IMR-90 (cell line): ENCODE data around the gene FAM131C. TPM values are rescaled to one million over a fixed set of nuclear protein-coding genes. Genes with fewer than 3 reads are reported as not detected.

Experiments
- ATAC-seq: fragments of 200-7000 bp; cut with Tn5 transposase; 2 replicates; pipeline ENCODE4 v1.9.1; 2020; ENCODE audit warnings: low read depth, mild to moderate bottlenecking, moderate library complexity
- BruUV-seq: library from RNA; stranded (reverse); fragments of 400-500 nt; replicated peaks from 2 replicates; lab custom pipeline; 2021; lab: Mats Ljungman, UMichigan
- CTCF ChIA-PET: fragments of 300-600 bp; formaldehyde crosslinking; extraction: SDS; loops from one replicate; lab custom pipeline; 2021; ENCODE audit warnings: antibody characterized with exemption; lab: Yijun Ruan, JAX
- POLR2A ChIA-PET: fragments of 300-600 bp; sonication (Branson Sonifier 250); formaldehyde crosslinking; loops from one replicate; lab custom pipeline; 2022; ENCODE audit warnings: antibody characterized with exemption; ENCODE audit not compliant: unreplicated experiment; lab: Charles Lee
- DNase-seq: peaks from one replicate; pipeline ENCODE4 v3.0.0; 2013
- H2AFZ ChIP-seq: replicated peaks from 2 replicates; pipeline ENCODE3; 2013; ENCODE audit warnings: low read length, mild to moderate bottlenecking; ENCODE audit not compliant: poor library complexity
- H2AK5ac ChIP-seq: 2 replicates; pipeline ENCODE4 v1.6.1; 2013; ENCODE audit warnings: low read depth, low read length, inconsistent platforms
- H2AK9ac ChIP-seq: replicated peaks from 2 replicates; pipeline ENCODE3; 2013; ENCODE audit warnings: mild to moderate bottlenecking, low read depth, low read length, moderate library complexity; ENCODE audit not compliant: poor library complexity
- H2BK120ac ChIP-seq: 2 replicates; pipeline ENCODE4 v1.6.1; 2013; ENCODE audit warnings: low read depth, low read length, inconsistent platforms
- H2BK15ac ChIP-seq: 3 replicates; pipeline ENCODE4 v1.6.1; 2013; ENCODE audit warnings: low read depth, low read length, inconsistent platforms
- H2BK20ac ChIP-seq: 2 replicates; pipeline ENCODE4 v1.6.1; 2013; ENCODE audit warnings: low read depth, mild to moderate bottlenecking, inconsistent platforms, low read length, moderate library complexity
- H2BK5ac ChIP-seq: 2 replicates; pipeline ENCODE4 v1.6.1; 2013; ENCODE audit warnings: mild to moderate bottlenecking, low read depth, low read length, inconsistent platforms; ENCODE audit not compliant: poor library complexity, severe bottlenecking
- H3K14ac ChIP-seq: replicated peaks from 2 replicates; pipeline ENCODE4 v1.6.1; 2013; ENCODE audit warnings: low read depth, low read length, inconsistent platforms
- H3K18ac ChIP-seq: 2 replicates; pipeline ENCODE4 v1.6.1; 2013; ENCODE audit warnings: low read depth, low read length, control low read depth
- H3K23ac ChIP-seq: 2 replicates; pipeline ENCODE4 v1.6.1; 2013; ENCODE audit warnings: low read depth, low read length, inconsistent platforms
- H3K27ac ChIP-seq: 2 replicates; pipeline ENCODE4 v1.5.1; 2013; ENCODE audit warnings: mild to moderate bottlenecking, control low read depth, low read length; ENCODE audit not compliant: insufficient read depth
- H3K27me3 ChIP-seq: 2 replicates; pipeline ENCODE4 v1.6.1; 2013; ENCODE audit warnings: low read length; ENCODE audit not compliant: control insufficient read depth, insufficient read depth
- H3K36me3 ChIP-seq: 2 replicates; pipeline ENCODE4 v1.6.1; 2013; ENCODE audit warnings: low read length, mixed read lengths; ENCODE audit not compliant: control insufficient read depth, insufficient read depth
- H3K4ac ChIP-seq: 2 replicates; pipeline ENCODE4 v1.6.1; 2013; ENCODE audit warnings: low read depth, low read length, inconsistent platforms
- H3K4me1 ChIP-seq: 2 replicates; pipeline ENCODE4 v1.6.1; 2013; ENCODE audit warnings: low read length, mixed read lengths; ENCODE audit not compliant: control insufficient read depth, insufficient read depth
- H3K4me2 ChIP-seq: 2 replicates; pipeline ENCODE4 v1.6.1; 2013; ENCODE audit warnings: low read depth, mild to moderate bottlenecking, control low read depth, low read length, moderate library complexity
- H3K4me3 ChIP-seq: 2 replicates; pipeline ENCODE4 v1.5.1; 2013; ENCODE audit warnings: low read depth, mild to moderate bottlenecking, control low read depth, low read length, moderate library complexity; ENCODE audit not compliant: insufficient read depth
- H3K56ac ChIP-seq: 2 replicates; pipeline ENCODE4 v1.6.1; 2013; ENCODE audit warnings: low read length, inconsistent platforms; ENCODE audit not compliant: insufficient read depth; ENCODE audit errors: extremely low read depth
- H3K79me1 ChIP-seq, 2 experiments: 2 replicates each; pipeline ENCODE4 v1.6.1; 2013; ENCODE audit warnings: low read length in 2 of 2, inconsistent platforms in 1 of 2, low read depth in 1 of 2
- H3K9ac ChIP-seq: 2 replicates; pipeline ENCODE4 v1.6.1; 2013; ENCODE audit warnings: low read depth, low read length, control low read depth
- H3K9me1 ChIP-seq: 2 replicates; pipeline ENCODE4 v1.6.1; 2013; ENCODE audit warnings: low read length, inconsistent platforms; ENCODE audit not compliant: insufficient read depth
- H3K9me3 ChIP-seq: 2 replicates; pipeline ENCODE4 v1.6.1; 2013; ENCODE audit warnings: low read length; ENCODE audit not compliant: control insufficient read depth, insufficient read depth
- H4K20me1 ChIP-seq: 2 replicates; pipeline ENCODE4 v1.6.1; 2013; ENCODE audit warnings: low read length, inconsistent platforms; ENCODE audit not compliant: insufficient read depth
- H4K5ac ChIP-seq: 2 replicates; pipeline ENCODE4 v1.6.1; 2013; ENCODE audit warnings: mild to moderate bottlenecking, low read depth, low read length, control low read depth
- H4K8ac ChIP-seq, 2 experiments: 2 replicates each; pipeline ENCODE4 v1.6.1; 2013; ENCODE audit warnings: low read depth in 2 of 2, low read length in 2 of 2, control low read depth in 1 of 2, inconsistent platforms in 1 of 2
- H4K91ac ChIP-seq: 2 replicates; pipeline ENCODE4 v1.6.1; 2013; ENCODE audit warnings: low read depth, low read length, inconsistent platforms; ENCODE audit not compliant: insufficient read depth
- CEBPB ChIP-seq: IDR thresholded peaks from 2 replicates; pipeline ENCODE4 v1.6.1; 2012; ENCODE audit warnings: low read depth, low read length, improper control_type of control experiment
- CHD1 ChIP-seq: IDR thresholded peaks from 2 replicates; pipeline ENCODE4 v1.6.1; 2012; ENCODE audit warnings: low read depth, low read length, improper control_type of control experiment
- CTCF ChIP-seq: conservative IDR thresholded peaks from 2 replicates; pipeline ENCODE4 v1.5.1; 2012; ENCODE audit warnings: mild to moderate bottlenecking, low read depth, low read length, improper control_type of control experiment
- ELK1 ChIP-seq: fragments of 150-350 bp; IDR thresholded peaks from 2 replicates; pipeline ENCODE4 v1.6.1; 2016; ENCODE audit warnings: low read depth, mild to moderate bottlenecking, low read length, moderate library complexity, borderline replicate concordance
- FOS ChIP-seq: fragments of 150-350 bp; IDR thresholded peaks from 2 replicates; pipeline ENCODE4 v1.6.1; 2016; ENCODE audit warnings: low read depth, low read length
- MAZ ChIP-seq: IDR thresholded peaks from 2 replicates; pipeline ENCODE4 v1.6.1; 2012; ENCODE audit warnings: low read depth, mild to moderate bottlenecking, low read length, improper control_type of control experiment, moderate library complexity, borderline replicate concordance
- MXI1 ChIP-seq: IDR thresholded peaks from 2 replicates; pipeline ENCODE4 v1.6.1; 2012; ENCODE audit warnings: low read depth, mild to moderate bottlenecking, low read length, moderate library complexity, borderline replicate concordance
- RAD21 ChIP-seq: IDR thresholded peaks from 2 replicates; pipeline ENCODE4 v1.6.1; 2012; ENCODE audit warnings: low read length, improper control_type of control experiment
- USF2 ChIP-seq: fragments of 150-350 bp; IDR thresholded peaks from 2 replicates; pipeline ENCODE4 v1.6.1; 2017; ENCODE audit warnings: mild to moderate bottlenecking, antibody characterized with exemption, low read length, low read depth
- WGBS, 2 experiments: methylation state at CpG; one replicate each; pipeline versions ENCODE4 v1.1.5 to v1.1.7; 2013; ENCODE audit warnings: missing lambda C conversion rate in 2 of 2; ENCODE audit not compliant: insufficient read length in 1 of 2; ENCODE audit errors: extremely low coverage in 2 of 2; 5-methylcytosine and 5-hydroxymethylcytosine counted together
- dilution Hi-C: fragments of 300-500 bp; cut with HindIII; formaldehyde crosslinking; loops from one replicate; pipeline ENCODE4 v1.14.3; 2018; ENCODE audit warnings: low sequenced_read_pairs; ENCODE audit not compliant: unreplicated experiment
- in situ Hi-C: fragments of 300-500 bp; cut with MboI; formaldehyde crosslinking; loops from 3 replicates; pipeline ENCODE4 v1.14.3; 2019; ENCODE audit warnings: low sequenced_read_pairs, inconsistent platforms, mixed read lengths
- intact Hi-C: fragments of 100-400 bp; cut with micrococcal nuclease; formaldehyde crosslinking; loops from 2 replicates; pipeline ENCODE4 v1.10.0; 2022
- polyA plus RNA-seq, 3 experiments: library from polyadenylated mRNA; depleted of rRNA; stranded (reverse); fragments of >200 nt; gene quantifications; 2 replicates each; pipeline ENCODE4 v1.2.3, GENCODE V29; 2012; ENCODE audit warnings: low replicate concordance in 1 of 3
- total RNA-seq: library from RNA; depleted of rRNA; stranded (reverse); fragments of >200 nt; gene quantifications from 2 replicates; pipeline ENCODE4 v1.2.3, GENCODE V29; 2012

Gene FAM131C
- total and polyA plus RNA-seq, 2 of the 4 experiments (the other 2 are of a cell fraction): 0.18 to 1.0 TPM

GRCh38 chr1:16120940-16121410 lies 47.5 kb upstream of the FAM131C start:
- ChIA-PET POLR2A (interaction anchor here (0.6 to 0.7 kb wide), 2 partner anchors 8 to 22 kb away, joined by 4 to 8 read pairs; no protein-coding TSS in a partner anchor), CTCF (interaction anchor here (0.7 kb wide), 1 partner anchor 503 kb away, joined by 5 read pairs; no protein-coding TSS in a partner anchor)
- intact Hi-C loops (no loop called here), dilution Hi-C loops (no loop called here), in situ Hi-C loops (no loop called here)
- Histone ChIP-seq H3K36me3 (peaks cover 21% of the 10 kb centered on the region), H2AK9ac (no peak overlapping the region), H3K18ac (no peak overlapping the region), H4K5ac (no peak overlapping the region), H3K9me3 (no peaks in the 10 kb centered on the region), H3K56ac (no peak overlapping the region), H3K4me3 (no peak overlapping the region), H2AFZ (no peak overlapping the region), H2BK20ac (no peak overlapping the region), H3K27me3 (no peaks in the 10 kb centered on the region), H3K4ac (no peak overlapping the region), H2BK5ac (no peak overlapping the region), H2BK120ac (no peak overlapping the region), H3K14ac (no peak overlapping the region; the same call in 1 of the 2 replicates), H3K23ac (no peak overlapping the region), H4K91ac (no peak overlapping the region), H2BK15ac (no peak overlapping the region), H4K20me1 (peaks cover 32% of the 10 kb centered on the region), H2AK5ac (peak overlapping the region; percentile 20; the same call in 1 of the 2 replicates), H3K79me1 (peaks cover 6 to 28% of the 10 kb centered on the region in 2 experiments), H3K4me2 (no peak overlapping the region), H4K8ac (no peak overlapping the region), H3K9me1 (peaks cover 13% of the 10 kb centered on the region), H3K4me1 (peaks cover 13% of the 10 kb centered on the region), H3K27ac (no peak overlapping the region), H3K9ac (no peak overlapping the region)
- no peak for DNase-seq
- BruUV-seq: no TSS peak
- no peak for ATAC-seq
- TF ChIP-seq USF2 (no peak), CEBPB (no peak), CHD1 (no peak), MAZ (no peak), MXI1 (no peak), RAD21 (no peak), FOS (no peak), CTCF (no peak), ELK1 (no peak)
- WGBS, 2 experiments: no CpG with 5 or more reads among the region's 4 CpGs
